IPS-20b (cell line): ENCODE results near the gene MSMB.
"Not testable (repeated sequence)": the region's sequence is repeated elsewhere in the genome, so short reads cannot be mapped to it uniquely, and the experiment has no call there.

Source experiments
- H3K27ac ChIP-seq: one replicate; pipeline ENCODE4 v1.5.1; 2013; ENCODE audit warnings: low read length
- H3K27me3 ChIP-seq: 2 replicates; pipeline ENCODE4 v1.6.1; 2013; ENCODE audit warnings: mild to moderate bottlenecking, low read length, inconsistent platforms; ENCODE audit not compliant: insufficient read depth
- H3K36me3 ChIP-seq: 2 replicates; pipeline ENCODE4 v1.6.1; 2013; ENCODE audit warnings: low read depth, mild to moderate bottlenecking, inconsistent platforms, low read length, moderate library complexity; ENCODE audit not compliant: insufficient read depth
- H3K4me1 ChIP-seq: 2 replicates; pipeline ENCODE4 v1.6.1; 2013; ENCODE audit warnings: mild to moderate bottlenecking, control low read depth, inconsistent platforms, low read length, moderate library complexity; ENCODE audit not compliant: insufficient read depth
- H3K4me3 ChIP-seq: 2 replicates; pipeline ENCODE4 v1.5.1; 2013; ENCODE audit warnings: mild to moderate bottlenecking, low read length, inconsistent platforms
- H3K9ac ChIP-seq: 2 replicates; pipeline ENCODE4 v1.6.1; 2013; ENCODE audit warnings: low read depth, mild to moderate bottlenecking, inconsistent platforms, low read length, moderate library complexity
- H3K9me3 ChIP-seq: 2 replicates; pipeline ENCODE4 v1.6.1; 2013; ENCODE audit warnings: mild to moderate bottlenecking, low read depth, low read length, inconsistent platforms; ENCODE audit not compliant: insufficient read depth

Gene MSMB, protein sequence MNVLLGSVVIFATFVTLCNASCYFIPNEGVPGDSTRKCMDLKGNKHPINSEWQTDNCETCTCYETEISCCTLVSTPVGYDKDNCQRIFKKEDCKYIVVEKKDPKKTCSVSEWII

DNA sequence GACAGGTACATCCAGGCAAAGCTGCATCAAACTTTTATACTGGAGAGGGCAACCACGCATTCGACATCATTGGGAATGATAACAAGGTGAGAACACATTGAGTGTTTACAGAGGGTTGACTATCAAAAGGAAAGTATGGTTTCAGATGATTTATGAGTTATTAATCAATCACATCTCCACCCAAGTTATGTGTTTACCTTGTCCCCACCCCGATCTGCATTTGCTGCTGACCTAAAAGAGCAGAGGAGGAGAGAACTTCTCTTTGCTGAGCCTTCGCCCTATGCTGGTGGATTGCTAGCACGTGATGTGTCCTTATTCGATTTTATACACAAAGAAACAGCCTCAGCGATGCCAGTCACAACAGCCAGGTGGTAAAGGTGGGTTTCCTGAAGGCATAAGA, at the start of gene MSMB:
TSS of gene MSMB (minus strand) at position 9 of the 400 bp plus-strand sequence. CDS start 32 bp downstream, outside the sequence.
- Histone ChIP-seq H3K36me3 (no peaks in the 10 kb centered on the region), H3K27me3 (no peaks in the 10 kb centered on the region; the same call in 1 of the 2 replicates), H3K9me3 (no peaks in the 10 kb centered on the region), H3K4me3 (no peak within 1 kb of the TSS), H3K9ac (no peak within 1 kb of the TSS), H3K27ac (no peak within 1 kb of the TSS), H3K4me1 (no peaks in the 10 kb centered on the region)

DNA sequence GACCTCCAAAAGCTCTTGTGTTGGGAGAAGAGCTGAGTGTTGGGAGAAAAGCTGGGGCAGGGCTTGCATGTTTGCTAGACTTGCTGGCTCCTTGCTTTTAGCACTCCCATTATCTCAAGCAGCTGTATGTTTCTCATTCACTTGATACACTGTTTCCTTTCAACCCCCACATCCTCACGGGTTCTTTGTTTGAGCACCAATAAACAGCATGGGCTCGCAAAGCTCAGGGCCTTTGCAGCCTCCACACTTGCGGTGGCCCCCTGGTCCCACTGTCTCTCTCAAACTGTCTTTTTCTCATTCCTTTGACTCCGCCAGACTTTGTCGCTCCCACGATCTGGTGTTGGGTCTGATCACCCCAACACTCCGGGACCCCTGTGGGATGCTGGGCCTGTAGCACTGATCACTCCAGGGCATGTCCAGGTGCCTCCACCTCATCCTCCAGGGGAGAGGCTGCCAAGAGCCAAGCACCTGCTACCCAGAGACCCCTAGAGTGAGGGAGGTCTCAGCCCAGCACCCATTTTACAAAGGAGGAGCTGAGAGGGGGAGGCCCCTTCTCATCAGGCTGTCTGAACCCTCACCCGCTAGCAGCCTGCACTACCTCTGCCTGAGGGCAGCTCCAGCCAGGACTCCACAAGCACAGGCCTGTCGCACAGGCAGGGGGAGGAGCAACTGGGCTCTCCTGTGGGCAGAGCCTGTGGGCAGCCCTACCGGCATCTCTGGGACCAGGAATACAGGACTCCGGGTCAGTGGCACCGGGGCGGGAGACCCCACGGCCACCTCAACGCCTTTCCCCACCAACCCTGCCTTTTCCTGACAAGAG, 49.1 kb upstream of the MSMB start:
- no peak overlapping the region for H3K9ac ChIP-seq
- H3K36me3 ChIP-seq: no peaks in the 10 kb centered on the region
- H3K27ac ChIP-seq: no peak overlapping the region
- no peaks in the 10 kb centered on the region for H3K27me3 ChIP-seq
- no peak overlapping the region for H3K4me3 ChIP-seq
- H3K4me1 ChIP-seq: no peaks in the 10 kb centered on the region
- no peaks in the 10 kb centered on the region for H3K9me3 ChIP-seq

DNA sequence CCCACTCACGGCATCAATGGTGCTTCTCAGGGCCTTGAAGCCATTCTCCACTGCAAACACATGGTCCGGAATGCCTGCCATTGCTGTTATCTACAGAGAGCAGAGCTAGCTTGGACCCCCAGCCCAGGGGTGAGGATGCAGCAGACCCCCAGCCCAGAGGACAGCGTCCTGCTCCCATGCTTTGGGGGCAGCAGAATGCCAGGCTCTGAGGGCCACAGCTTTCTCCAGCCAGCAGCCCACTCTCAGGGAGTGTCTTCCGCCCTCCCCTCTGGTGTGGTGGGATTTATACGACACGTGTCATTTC, 48.1 kb upstream of the MSMB start:
- H3K27me3 ChIP-seq: no peaks in the 10 kb centered on the region
- no peaks in the 10 kb centered on the region for H3K9me3 ChIP-seq
- H3K36me3 ChIP-seq: no peaks in the 10 kb centered on the region
- no peak overlapping the region for H3K9ac ChIP-seq
- no peaks in the 10 kb centered on the region for H3K4me1 ChIP-seq
- no peak overlapping the region for H3K27ac ChIP-seq
- H3K4me3 ChIP-seq: no peak overlapping the region

DNA sequence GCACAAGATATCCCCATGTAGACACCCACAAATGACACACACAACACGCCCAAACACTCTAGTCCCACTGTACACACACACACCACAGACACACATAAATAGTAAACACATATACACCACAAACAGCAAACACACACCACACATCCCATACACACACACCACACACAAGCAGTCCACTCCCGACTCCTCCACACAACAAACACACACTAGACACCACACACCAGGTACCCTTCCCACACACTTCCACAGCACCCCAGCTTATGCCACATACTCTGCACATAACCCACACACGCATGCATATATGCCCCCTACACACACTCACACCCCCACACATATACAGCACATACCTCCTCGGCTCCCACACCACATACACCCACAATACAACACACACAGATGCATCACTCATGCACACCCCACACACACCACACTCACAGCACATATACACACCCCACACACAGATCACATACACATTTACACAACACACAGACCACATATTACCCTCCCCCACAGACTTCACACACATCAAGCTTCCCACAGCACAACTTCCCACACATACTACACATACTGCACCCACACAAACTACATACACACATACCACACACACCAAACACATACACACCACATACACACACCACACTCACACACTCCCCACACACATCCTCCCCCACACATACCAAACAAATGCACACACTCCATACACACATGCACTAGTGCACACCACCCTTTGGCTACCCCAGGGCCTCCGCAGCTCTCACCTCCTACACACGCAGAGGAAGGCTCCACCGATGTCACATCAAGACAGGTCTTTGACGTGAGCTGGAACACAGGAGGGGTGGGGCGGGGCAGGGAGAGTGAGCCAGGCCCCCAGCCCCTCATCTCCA, 47.5 kb upstream of the MSMB start:
- not testable (repeated sequence) for H3K9ac ChIP-seq, H3K9me3 ChIP-seq, H3K27me3 ChIP-seq, H3K36me3 ChIP-seq, H3K4me1 ChIP-seq, H3K4me3 ChIP-seq, H3K27ac ChIP-seq

DNA sequence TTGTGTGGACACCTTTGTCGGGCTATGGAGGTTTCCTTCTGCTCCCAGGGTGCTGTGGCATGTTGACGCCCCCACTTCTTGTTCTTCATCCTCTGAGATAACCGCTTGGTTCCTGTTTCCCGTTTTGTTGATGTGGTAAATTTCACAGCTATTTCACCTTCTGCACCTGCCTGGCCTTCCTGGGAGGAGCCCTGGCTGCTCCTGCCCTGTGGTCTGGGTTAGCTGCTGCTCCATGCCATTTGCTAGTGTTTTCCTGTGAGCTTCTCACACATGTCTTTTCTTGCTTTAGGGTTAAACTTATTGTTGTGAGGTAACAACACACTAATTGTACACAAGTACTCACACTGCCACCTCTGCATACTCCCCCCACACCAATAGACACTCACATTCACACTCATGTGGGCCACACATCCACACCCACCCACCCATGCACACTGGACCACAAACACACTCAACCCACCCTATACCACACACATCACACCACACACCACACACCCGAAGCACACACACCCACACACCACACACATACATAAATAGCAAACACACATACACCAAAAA, 46.5 kb upstream of the MSMB start:
- H3K27ac ChIP-seq: no peak overlapping the region
- no peaks in the 10 kb centered on the region for H3K9me3 ChIP-seq
- no peak overlapping the region for H3K4me3 ChIP-seq
- no peaks in the 10 kb centered on the region for H3K27me3 ChIP-seq
- no peak overlapping the region for H3K9ac ChIP-seq
- H3K36me3 ChIP-seq: no peaks in the 10 kb centered on the region
- H3K4me1 ChIP-seq: no peaks in the 10 kb centered on the region

DNA sequence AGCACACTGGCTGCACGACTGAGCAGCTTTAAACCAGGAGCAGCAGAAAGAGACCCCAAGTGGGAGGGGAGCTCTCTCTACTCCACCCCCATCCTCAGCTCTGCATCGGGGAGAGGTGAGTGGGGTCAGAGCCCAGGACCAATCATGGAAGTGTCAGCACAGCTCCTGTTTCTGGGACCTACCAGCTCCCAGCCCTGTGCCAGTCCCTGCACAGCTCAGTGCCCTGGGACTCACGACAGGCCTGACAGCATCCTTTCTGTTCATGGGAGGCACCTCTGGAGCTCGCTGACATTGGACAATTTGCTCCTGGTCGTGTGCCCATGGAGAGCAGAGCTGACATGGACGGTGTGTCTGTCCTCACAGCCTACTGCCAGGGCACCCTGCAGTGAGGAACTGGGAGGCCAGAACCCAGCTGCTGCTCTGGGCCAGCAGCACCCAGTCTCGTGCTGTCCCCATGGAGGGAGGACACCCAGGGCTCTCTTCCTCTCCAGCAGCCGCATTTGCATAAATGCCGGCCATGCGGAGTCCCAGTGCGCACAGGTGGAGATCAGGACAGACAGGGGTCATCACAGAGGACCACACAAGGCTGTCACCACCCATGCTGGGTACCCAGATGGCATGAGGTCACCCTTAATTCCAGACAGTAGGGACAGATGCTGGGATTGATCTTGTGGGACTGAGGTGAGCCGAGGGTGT, 45.9 kb upstream of the MSMB start:
- H3K4me3 ChIP-seq: no peak overlapping the region
- H3K4me1 ChIP-seq: no peaks in the 10 kb centered on the region
- no peak overlapping the region for H3K9ac ChIP-seq
- no peaks in the 10 kb centered on the region for H3K27me3 ChIP-seq
- no peaks in the 10 kb centered on the region for H3K36me3 ChIP-seq
- H3K27ac ChIP-seq: no peak overlapping the region
- no peaks in the 10 kb centered on the region for H3K9me3 ChIP-seq

DNA sequence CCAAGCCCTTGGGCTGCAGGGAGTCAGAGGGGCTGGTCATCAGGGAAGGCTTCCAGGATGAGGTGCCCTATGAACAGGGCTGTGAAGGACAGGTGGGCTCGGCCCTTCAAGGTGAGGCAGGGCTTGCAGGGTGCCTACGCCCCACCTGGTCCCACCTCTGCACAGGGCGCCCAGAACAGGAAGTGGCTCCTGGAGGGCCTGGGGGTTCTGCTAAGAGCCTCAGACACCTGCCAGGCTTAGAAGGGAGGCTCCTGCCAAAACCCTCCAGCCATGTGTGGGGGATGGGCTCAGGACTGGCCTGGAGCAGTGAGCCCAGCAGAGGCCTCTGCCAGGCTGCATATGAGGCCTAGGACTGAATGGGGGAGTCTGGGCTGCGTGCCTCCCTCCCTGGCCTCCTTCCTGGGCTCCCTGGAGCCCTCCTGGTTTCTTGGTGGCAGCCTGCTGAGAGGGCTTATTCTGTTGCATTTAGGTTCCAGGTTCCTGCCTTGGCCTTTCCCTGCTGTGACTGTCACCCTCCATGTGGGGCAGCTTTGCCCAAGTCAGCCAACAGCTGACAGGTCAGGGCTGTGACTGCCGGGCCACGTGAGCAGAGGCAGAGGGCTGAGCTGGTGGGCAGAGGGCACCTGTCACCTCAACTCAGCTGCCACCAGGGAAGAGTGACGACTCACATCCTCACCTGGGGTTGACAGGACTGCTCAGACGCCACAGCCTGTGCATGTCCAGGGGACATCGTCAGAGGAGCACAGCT, 45.2 kb upstream of the MSMB start:
- no peak overlapping the region for H3K9ac ChIP-seq
- no peaks in the 10 kb centered on the region for H3K36me3 ChIP-seq
- no peak overlapping the region for H3K27ac ChIP-seq
- H3K4me3 ChIP-seq: no peak overlapping the region
- H3K4me1 ChIP-seq: no peaks in the 10 kb centered on the region
- no peaks in the 10 kb centered on the region for H3K9me3 ChIP-seq
- no peaks in the 10 kb centered on the region for H3K27me3 ChIP-seq

DNA sequence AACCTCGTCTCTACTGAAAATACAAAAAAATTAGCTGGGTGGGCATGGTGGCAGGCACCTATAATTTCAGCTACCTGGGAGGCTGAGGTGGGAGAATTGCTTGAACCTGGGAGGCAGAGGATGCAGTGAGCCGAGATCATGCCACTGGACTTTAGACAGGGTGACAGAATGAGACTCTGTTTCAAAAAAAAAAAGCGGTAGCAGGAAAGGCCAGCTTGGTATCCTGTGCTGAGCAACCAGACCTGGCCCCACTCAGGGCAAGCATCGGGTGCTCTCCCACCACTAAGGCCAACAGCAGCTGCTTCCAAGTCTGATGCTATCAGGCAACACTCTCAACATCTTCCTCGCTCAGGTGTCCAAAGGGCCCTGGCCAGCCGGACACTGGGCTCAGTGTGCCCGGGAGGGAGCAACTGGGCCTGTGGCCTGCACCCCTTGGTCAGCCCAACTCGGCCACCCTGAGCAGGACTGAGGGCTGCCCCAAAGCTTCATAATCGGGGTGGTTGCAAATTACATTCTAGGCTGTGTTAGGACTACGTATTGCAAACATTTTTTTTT, 44.3 kb upstream of the MSMB start:
- Histone ChIP-seq H3K27ac (no peak overlapping the region), H3K9me3 (no peaks in the 10 kb centered on the region), H3K4me3 (no peak overlapping the region), H3K9ac (no peak overlapping the region), H3K4me1 (no peaks in the 10 kb centered on the region), H3K36me3 (no peaks in the 10 kb centered on the region), H3K27me3 (no peaks in the 10 kb centered on the region)

DNA sequence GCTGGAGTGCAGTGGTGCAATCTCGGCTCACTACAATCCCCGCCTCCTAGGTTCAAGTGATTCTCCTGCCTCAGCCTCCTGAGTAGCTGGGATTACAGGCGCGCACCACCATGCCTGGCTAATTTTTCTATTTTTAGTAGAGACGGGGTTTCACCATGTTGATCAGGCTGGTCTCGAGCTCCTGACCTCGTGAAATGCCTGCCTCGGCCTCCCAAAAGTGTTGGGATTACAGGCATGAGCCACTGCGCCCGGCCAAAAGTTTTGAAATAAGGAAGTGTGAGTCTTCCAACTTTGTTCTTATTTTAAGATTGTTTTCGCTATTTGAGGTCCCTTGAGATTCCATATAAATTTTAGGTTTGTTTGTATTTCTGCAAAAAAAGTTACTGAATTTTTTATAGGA, 41.3 kb upstream of the MSMB start:
- H3K27me3 ChIP-seq, H3K9me3 ChIP-seq, H3K4me1 ChIP-seq, H3K27ac ChIP-seq, H3K4me3 ChIP-seq, H3K36me3 ChIP-seq, H3K9ac ChIP-seq: not testable (repeated sequence)

DNA sequence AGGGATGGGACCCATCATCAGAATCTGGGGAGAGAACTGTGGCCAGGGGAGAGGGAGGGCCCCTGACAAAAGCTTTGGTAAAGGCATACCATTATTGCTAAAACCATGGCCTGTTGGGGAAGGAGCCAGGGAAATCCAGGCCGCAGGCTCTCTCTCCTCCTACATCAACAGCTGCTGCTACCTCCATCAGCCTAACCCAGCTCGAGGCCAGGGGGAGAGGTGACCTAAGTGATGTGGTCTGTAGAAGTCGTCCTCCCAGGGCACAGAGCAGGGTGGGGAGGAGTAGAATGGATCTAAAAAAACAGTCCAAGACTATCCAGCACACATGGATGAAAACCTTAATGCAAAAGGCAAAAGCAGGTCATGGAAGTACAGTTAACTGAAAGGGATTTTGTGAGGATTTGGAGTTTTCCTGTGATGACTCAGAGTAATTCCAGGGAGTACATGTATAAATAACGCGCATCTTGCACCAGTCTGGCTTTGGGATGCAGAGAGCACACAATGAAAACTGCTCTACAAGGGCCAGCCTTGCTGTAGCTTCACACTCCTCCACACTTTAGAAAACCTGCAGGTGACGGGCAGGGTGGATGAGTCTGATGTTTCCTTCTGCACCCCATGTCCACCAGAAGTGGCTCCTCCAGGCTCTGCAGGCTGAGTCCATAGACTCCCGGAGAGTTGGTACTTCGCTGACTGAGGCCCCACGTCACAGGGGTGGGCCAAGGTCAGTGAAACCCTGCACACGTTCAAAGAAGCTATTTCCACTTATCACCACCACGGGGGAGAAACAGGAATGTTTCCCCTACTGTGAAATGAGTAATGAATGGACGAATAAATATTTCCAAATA, 38.5 kb upstream of the MSMB start:
- Histone ChIP-seq H3K9me3 (no peaks in the 10 kb centered on the region), H3K9ac (no peak overlapping the region), H3K4me1 (no peaks in the 10 kb centered on the region), H3K27me3 (no peaks in the 10 kb centered on the region), H3K27ac (no peak overlapping the region), H3K4me3 (no peak overlapping the region), H3K36me3 (no peaks in the 10 kb centered on the region)
